NCI-H460 (cell line): ENCODE measurements around the gene RPE. TPM values are rescaled to one million over a fixed set of nuclear protein-coding genes. Genes with fewer than 3 reads are reported as not detected.

Source experiments
- DNase-seq: peaks from one replicate; pipeline ENCODE4 v3.0.0-alpha.2; 2016; ENCODE audit warnings: low read depth; ENCODE audit errors: extremely low read depth
- polyA plus RNA-seq: library from polyadenylated mRNA; depleted of rRNA; stranded (reverse); fragments of >200 nt; gene quantifications from 2 replicates; pipeline ENCODE4 v1.2.3, GENCODE V29; 2014; cell fraction: nucleus; rRNA removed
- total RNA-seq: library from RNA; depleted of rRNA; stranded (reverse); fragments of >200 nt; shearing (Covaris generic); gene quantifications from 2 replicates; pipeline ENCODE4 v1.2.3, GENCODE V29; 2014; rRNA removed

The RPE gene
- 77.7 and 87.3 TPM in 2 replicates for total RNA-seq
- polyA plus RNA-seq, result 183 and 273 TPM in 2 replicates

GRCh38 chr2:210002158-210003157 is at the start of gene RPE:
RPE (plus strand) TSS chr2:210002638; CDS start chr2:210002662, 24 bp downstream.
- DNase-seq, result peak; percentile 94

GRCh38 chr2:209956271-209956670 is 46.2 kb upstream of the RPE start:
- no peak for DNase-seq

- no peak for DNase-seq
Measured at GRCh38 chr2:209958016-209958415, 44.4 kb upstream of the RPE start.

DNA sequence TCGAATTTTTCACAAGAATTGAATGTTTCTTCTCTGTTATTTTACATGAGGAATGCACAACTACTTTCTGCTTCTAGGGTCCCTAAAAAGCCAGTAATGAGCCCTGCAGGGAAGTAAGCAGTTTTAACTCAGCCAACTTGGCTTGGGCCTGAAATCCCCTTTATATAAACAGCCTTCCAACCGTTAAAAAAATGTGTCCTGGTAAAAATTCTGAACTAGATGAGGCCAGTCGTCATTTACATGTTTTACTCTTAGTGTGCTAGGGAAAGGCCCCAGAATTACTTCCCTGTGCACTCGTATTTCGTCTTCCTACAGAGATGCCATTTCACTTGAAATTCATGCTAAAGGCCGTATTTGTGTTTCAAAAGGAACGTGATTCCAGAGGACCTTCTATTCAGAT is 42.4 kb upstream of the RPE start:
- DNase-seq, result no peak

GRCh38 chr2:209960676-209961630 is 41.5 kb upstream of the RPE start:
- peak; percentile 69 for DNase-seq

DNA sequence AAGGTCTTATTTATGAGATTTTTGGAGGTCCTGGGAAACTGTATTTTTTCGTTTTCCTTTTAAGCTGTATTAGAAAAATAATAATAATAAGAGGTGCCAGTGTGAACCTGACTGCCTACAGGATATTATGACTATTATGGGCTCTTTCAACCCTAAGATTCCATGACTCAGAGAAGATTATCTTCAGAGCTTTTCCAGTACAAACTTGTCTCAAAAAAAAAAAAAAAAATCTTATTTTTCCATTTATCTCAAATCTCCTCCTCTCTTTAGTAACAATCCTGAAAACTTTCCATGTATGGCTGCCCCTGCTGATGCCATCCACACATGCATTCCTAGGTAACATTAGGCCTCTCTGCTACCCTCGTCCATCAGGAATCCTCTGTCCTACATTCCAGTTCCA is 36.7 kb upstream of the RPE start:
- no peak for DNase-seq

- DNase-seq, result no peak
Measured at GRCh38 chr2:209969692-209970091, 32.7 kb upstream of the RPE start.

DNA sequence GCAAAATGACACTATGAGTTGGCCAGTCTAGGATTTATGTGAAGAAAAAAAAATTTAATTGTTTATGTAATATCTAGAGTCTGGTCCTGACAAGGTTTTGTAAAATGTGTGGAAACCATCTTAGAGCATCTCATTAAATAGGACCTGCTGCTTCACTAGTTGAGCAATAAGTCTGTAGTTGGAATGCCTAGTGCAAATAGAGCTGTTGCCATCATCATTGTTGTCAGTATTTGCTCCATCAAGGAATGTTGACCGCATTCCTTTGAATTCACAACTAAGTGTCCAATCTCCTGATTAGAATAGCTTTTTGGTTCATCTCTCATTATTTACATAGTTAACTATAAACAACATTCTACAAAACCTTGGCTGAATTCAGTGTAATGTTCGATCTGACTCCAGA is 32.2 kb upstream of the RPE start:
- no peak for DNase-seq

- no peak for DNase-seq
Measured at GRCh38 chr2:209970711-209971110, 31.7 kb upstream of the RPE start.

GRCh38 chr2:209973328-209973727 is 29.1 kb upstream of the RPE start:
- DNase-seq, result no peak

GRCh38 chr2:209974576-209974975 is 27.9 kb upstream of the RPE start:
- no peak for DNase-seq

DNA sequence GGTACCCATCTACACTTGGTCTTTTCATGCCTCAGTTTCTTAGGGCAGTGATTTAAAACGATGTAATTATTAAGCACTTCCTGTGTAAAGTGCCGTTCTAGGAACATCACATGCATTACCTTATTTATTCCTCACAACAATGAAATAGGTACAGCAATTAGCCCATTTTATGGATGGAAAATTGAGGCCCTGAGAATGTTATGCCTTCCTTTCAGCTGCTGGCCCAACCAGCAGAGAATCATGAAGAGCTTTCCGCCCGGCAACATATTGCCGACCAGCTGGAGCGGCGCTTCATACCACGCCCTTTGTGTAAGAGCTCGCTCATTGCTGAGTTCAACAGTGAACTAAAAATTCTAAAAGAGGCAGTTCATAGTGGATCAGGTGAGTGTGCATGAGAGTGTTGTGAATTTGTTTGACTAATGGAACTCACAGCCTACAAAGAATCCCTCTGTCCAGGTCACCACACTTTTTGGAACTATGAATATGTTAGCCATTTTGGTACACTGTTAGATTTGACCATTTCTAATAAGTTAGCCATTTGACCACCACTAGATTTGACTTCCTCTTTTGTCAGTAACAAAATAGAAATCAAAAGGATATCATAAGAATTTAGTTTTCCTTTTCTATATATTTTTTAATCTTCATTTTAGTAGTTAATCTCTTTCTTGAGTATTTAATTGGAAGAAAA is 25.6 kb upstream of the RPE start:
- DNase-seq, result no peak

DNA sequence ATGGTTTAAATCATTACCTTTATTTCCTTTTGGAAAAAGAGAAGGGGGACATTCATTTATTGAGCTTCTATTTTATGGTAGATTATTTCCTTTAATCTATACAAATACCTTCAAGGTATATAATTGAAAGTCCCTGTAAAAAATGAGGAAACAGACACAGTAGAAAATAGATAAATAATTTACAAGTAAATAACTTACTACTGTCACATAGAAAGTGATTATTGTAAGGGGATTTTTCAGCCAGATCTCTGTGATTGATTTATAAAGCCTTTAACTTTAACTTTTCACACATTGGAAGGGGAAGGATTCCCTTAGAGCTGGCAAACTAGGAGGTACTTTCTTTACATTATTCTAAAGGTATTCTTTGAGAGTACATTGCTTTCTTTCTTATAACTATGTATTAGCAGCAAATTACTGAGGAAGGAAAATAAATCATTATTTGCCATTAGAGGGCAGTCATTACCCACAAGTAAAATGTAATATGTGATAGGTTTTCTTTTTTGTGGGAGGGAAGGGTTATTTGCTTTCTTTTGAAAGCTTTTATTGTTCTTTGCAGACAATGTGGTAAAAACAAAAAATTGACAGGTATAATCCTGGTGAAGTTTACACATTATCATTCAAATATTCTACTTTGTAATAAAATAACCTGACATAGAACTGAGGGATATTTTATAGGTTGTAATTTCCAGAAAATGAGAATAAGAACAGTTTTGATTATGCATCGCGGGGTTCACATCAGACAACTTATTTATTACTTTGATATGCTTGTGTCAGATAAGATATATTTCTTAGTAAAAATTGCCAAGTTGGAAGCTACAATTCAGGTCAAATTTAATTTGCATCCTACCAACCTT is 24.8 kb upstream of the RPE start:
- peak; percentile 39 for DNase-seq

DNA sequence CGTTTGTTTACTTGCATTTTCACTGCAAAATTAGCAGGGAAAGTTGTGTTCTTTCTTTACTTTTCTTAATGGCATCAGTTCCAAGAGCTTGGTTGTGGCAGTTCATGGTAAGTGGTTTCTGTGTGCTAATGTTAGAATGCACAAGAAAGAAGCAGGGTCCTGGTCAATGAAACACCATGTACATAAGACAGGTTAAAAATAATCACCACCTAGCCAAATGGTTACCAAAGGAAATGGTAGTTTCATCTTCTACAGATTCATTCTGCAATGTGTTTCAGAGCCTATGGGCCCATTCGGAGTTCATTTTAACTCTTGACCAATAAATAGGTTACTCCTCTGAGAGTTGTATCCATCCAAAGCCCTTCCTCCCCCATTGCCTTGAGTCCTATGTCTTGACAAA is 18.1 kb upstream of the RPE start:
- DNase-seq, result no peak

- DNase-seq, result no peak
Measured at GRCh38 chr2:209985874-209986273, 16.6 kb upstream of the RPE start.

- DNase-seq, result no peak
Measured at GRCh38 chr2:209986415-209986814, 16.0 kb upstream of the RPE start.

GRCh38 chr2:209988010-209988409 is 14.4 kb upstream of the RPE start:
- DNase-seq, result no peak

- DNase-seq, result no peak
Measured at GRCh38 chr2:209990838-209991237, 11.6 kb upstream of the RPE start.

- DNase-seq, result no peak
Measured at GRCh38 chr2:209993968-209994367, 8.5 kb upstream of the RPE start.

GRCh38 chr2:209998596-209998995 is 3.8 kb upstream of the RPE start:
- DNase-seq, result no peak
